WTC11 (cell line): ENCODE measurements around the gene TPST2. TPM values are rescaled to one million over a fixed set of nuclear protein-coding genes. Genes with fewer than 3 reads are reported as not detected.
A peak's percentile ranks its signal among the peaks of the same experiment; 100 is the strongest.

Experiments used
- ATAC-seq: fragments of 200-7000 bp; cut with Tn5 transposase; 2 replicates; pipeline ENCODE4 v1.10.0; 2021; ENCODE audit warnings: mild to moderate bottlenecking, moderate library complexity
- CTCF ChIA-PET: fragments of 300-600 bp; sonication (Branson Sonifier 250); formaldehyde crosslinking; loops from one replicate; lab custom pipeline; 2021; ENCODE audit warnings: antibody characterized with exemption; lab: Charles Lee
- POLR2A ChIA-PET: fragments of 350-600 bp; sonication (Branson Sonifier 250); formaldehyde crosslinking; loops from one replicate; lab custom pipeline; 2021; ENCODE audit warnings: antibody characterized with exemption; lab: Charles Lee
- DNase-seq: peaks from one replicate; pipeline ENCODE4 v3.0.0; 2021; ENCODE audit warnings: low spot score
- H3K27ac Mint-ChIP-seq: 2 replicates; pipeline ENCODE4 v1.8.0; 2021; ENCODE audit warnings: mixed read lengths
- H3K27me3 Mint-ChIP-seq: 2 replicates; pipeline ENCODE4 v1.8.0; 2021; ENCODE audit warnings: low read depth, mild to moderate bottlenecking, moderate library complexity, mixed read lengths
- H3K36me3 Mint-ChIP-seq: 2 replicates; pipeline ENCODE4 v1.8.0; 2021; ENCODE audit warnings: mixed read lengths
- H3K4me1 Mint-ChIP-seq: 2 replicates; pipeline ENCODE4 v1.8.0; 2022; ENCODE audit warnings: mixed read lengths
- H3K4me3 Mint-ChIP-seq: 2 replicates; pipeline ENCODE4 v1.8.0; 2021; ENCODE audit warnings: mild to moderate bottlenecking, moderate library complexity, mixed read lengths
- H3K9me3 Mint-ChIP-seq: 2 replicates; pipeline ENCODE4 v1.8.0; 2021; ENCODE audit warnings: mixed read lengths
- CBFB ChIP-seq: sonication (generic); formaldehyde crosslinking; IDR thresholded peaks from 2 replicates; pipeline ENCODE4 v1.8.1; 2022; ENCODE audit warnings: mild to moderate bottlenecking, low read depth, missing genetic modification reagents
- CREB1 ChIP-seq: sonication (generic); formaldehyde crosslinking; IDR thresholded peaks from 2 replicates; pipeline ENCODE4 v1.8.0; 2023; ENCODE audit warnings: mild to moderate bottlenecking, missing genetic modification reagents
- ESRRA ChIP-seq: sonication (generic); formaldehyde crosslinking; IDR thresholded peaks from 2 replicates; pipeline ENCODE4 v1.8.1; 2022; ENCODE audit warnings: mild to moderate bottlenecking, missing genetic modification reagents, borderline replicate concordance
- FOXJ3 ChIP-seq: sonication (generic); formaldehyde crosslinking; IDR thresholded peaks from 2 replicates; pipeline ENCODE4 v1.9.0; 2021; ENCODE audit warnings: missing genetic modification reagents, mild to moderate bottlenecking, borderline replicate concordance
- FOXP1 ChIP-seq: sonication (generic); formaldehyde crosslinking; IDR thresholded peaks from 2 replicates; pipeline ENCODE4 v1.8.0; 2022; ENCODE audit warnings: missing genetic modification reagents, mild to moderate bottlenecking, moderate library complexity, borderline replicate concordance
- GABPB1 ChIP-seq: sonication (generic); formaldehyde crosslinking; IDR thresholded peaks from 2 replicates; pipeline ENCODE4 v1.8.1; 2023; ENCODE audit warnings: mild to moderate bottlenecking, missing genetic modification reagents
- KAT7 ChIP-seq: sonication (generic); formaldehyde crosslinking; IDR thresholded peaks from 2 replicates; pipeline ENCODE4 v1.8.1; 2023; ENCODE audit warnings: missing genetic modification reagents, mild to moderate bottlenecking, borderline replicate concordance
- MXD4 ChIP-seq: fragments of 250-450 bp; sonication (Bioruptor Pico); IDR thresholded peaks from 2 replicates; pipeline ENCODE4 v1.8.0; 2021; ENCODE audit warnings: mild to moderate bottlenecking, moderate library complexity, borderline replicate concordance
- MYBL2 ChIP-seq: sonication (generic); formaldehyde crosslinking; IDR thresholded peaks from 2 replicates; pipeline ENCODE4 v1.8.1; 2023; ENCODE audit warnings: mild to moderate bottlenecking, moderate library complexity, missing genetic modification reagents
- NFE2L1 ChIP-seq: sonication (generic); formaldehyde crosslinking; IDR thresholded peaks from 2 replicates; pipeline ENCODE4 v1.8.1; 2023; ENCODE audit warnings: missing genetic modification reagents
- NR1H2 ChIP-seq: sonication (generic); formaldehyde crosslinking; IDR thresholded peaks from 2 replicates; pipeline ENCODE4 v1.9.0; 2021; ENCODE audit warnings: mild to moderate bottlenecking, moderate library complexity, missing genetic modification reagents
- SP1 ChIP-seq: sonication (generic); formaldehyde crosslinking; conservative IDR thresholded peaks from 2 replicates; pipeline ENCODE4 v1.8.1; 2022; ENCODE audit warnings: missing genetic modification reagents
- ZNF232 ChIP-seq: sonication (generic); formaldehyde crosslinking; IDR thresholded peaks from 2 replicates; pipeline ENCODE4 v1.8.0; 2022; ENCODE audit warnings: mild to moderate bottlenecking, missing genetic modification reagents
- ZNF416 ChIP-seq: fragments of 250-450 bp; sonication (Bioruptor Pico); IDR thresholded peaks from 2 replicates; pipeline ENCODE4 v1.9.0; 2021; ENCODE audit warnings: mild to moderate bottlenecking, inconsistent platforms
- ZNF423 ChIP-seq: fragments of 250-450 bp; sonication (Bioruptor Pico); IDR thresholded peaks from 2 replicates; pipeline ENCODE4 v2.1.2; 2022; ENCODE audit warnings: mild to moderate bottlenecking, moderate library complexity
- ZNF671 ChIP-seq: fragments of 250-450 bp; sonication (Bioruptor Pico); IDR thresholded peaks from 2 replicates; pipeline ENCODE4 v1.8.0; 2021; ENCODE audit warnings: mild to moderate bottlenecking
- total RNA-seq: library from RNA; stranded (reverse); gene quantifications from 3 replicates; pipeline ENCODE4 v1.2.3, GENCODE V29; 2021
- TF ChIP-seq, protein P1 (sequence below): sonication (generic); formaldehyde crosslinking; conservative IDR thresholded peaks from 2 replicates; pipeline ENCODE4 v1.8.1; 2023; ENCODE audit warnings: mild to moderate bottlenecking, low read depth, missing genetic modification reagents, moderate library complexity
- TF ChIP-seq, protein P2 (sequence below): sonication (generic); formaldehyde crosslinking; IDR thresholded peaks from 2 replicates; pipeline ENCODE4 v1.8.0; 2022; ENCODE audit warnings: mild to moderate bottlenecking, missing genetic modification reagents
- TF ChIP-seq, protein P3 (sequence below): sonication (generic); formaldehyde crosslinking; IDR thresholded peaks from 2 replicates; pipeline ENCODE4 v1.8.0; 2023; ENCODE audit warnings: missing genetic modification reagents, mild to moderate bottlenecking, borderline replicate concordance
- TF ChIP-seq, protein P4 (sequence below): sonication (generic); formaldehyde crosslinking; IDR thresholded peaks from 2 replicates; pipeline ENCODE4 v1.8.0; 2022; ENCODE audit warnings: mild to moderate bottlenecking, missing genetic modification reagents
- TF ChIP-seq, protein P5 (sequence below): sonication (generic); formaldehyde crosslinking; IDR thresholded peaks from 2 replicates; pipeline ENCODE4 v1.8.1; 2022; ENCODE audit warnings: low read depth, mild to moderate bottlenecking, moderate library complexity, missing genetic modification reagents, borderline replicate concordance
- TF ChIP-seq, protein P6 (sequence below): sonication (generic); formaldehyde crosslinking; IDR thresholded peaks from 2 replicates; pipeline ENCODE4 v1.8.1; 2023; ENCODE audit warnings: mild to moderate bottlenecking, moderate library complexity, missing genetic modification reagents
- TF ChIP-seq, protein P7 (sequence below): fragments of 200-600 bp; IDR thresholded peaks from 2 replicates; pipeline ENCODE4 v1.8.0; 2022; ENCODE audit warnings: antibody characterized with exemption

The TPST2 gene
- total RNA-seq, 1 experiment from 2014 or later: 84.2 TPM

DNA sequence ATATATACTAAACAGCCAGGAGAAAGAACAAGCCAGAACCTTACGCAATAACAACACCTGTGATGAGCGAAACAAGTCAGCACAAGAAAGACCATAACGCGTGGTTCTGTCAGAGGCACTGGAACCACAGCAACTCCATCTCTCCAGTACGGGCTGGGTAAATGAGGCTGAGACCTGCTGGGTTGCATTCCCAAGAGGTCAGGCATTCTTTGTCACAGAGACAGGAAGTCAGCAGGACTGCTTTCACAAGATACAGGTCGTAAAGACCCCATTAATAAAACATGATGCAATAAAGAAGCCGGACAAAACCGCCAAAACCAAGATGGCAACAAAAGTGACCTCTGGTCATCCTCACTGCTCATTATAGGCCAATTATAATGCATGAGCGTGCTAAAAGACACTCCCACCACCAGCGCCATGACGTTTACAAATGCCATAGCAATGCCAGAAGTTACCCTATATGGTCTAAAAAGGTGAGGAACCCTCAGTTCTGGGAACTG is 21.7 kb downstream of the TPST2 start (continued):
- TF ChIP-seq, protein P1, sequence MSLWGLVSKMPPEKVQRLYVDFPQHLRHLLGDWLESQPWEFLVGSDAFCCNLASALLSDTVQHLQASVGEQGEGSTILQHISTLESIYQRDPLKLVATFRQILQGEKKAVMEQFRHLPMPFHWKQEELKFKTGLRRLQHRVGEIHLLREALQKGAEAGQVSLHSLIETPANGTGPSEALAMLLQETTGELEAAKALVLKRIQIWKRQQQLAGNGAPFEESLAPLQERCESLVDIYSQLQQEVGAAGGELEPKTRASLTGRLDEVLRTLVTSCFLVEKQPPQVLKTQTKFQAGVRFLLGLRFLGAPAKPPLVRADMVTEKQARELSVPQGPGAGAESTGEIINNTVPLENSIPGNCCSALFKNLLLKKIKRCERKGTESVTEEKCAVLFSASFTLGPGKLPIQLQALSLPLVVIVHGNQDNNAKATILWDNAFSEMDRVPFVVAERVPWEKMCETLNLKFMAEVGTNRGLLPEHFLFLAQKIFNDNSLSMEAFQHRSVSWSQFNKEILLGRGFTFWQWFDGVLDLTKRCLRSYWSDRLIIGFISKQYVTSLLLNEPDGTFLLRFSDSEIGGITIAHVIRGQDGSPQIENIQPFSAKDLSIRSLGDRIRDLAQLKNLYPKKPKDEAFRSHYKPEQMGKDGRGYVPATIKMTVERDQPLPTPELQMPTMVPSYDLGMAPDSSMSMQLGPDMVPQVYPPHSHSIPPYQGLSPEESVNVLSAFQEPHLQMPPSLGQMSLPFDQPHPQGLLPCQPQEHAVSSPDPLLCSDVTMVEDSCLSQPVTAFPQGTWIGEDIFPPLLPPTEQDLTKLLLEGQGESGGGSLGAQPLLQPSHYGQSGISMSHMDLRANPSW (CRISPR knock-in tag): no peak
- no peak for TF ChIP-seq FOXJ3 (CRISPR knock-in tag)
- no peak for TF ChIP-seq MXD4 (CRISPR knock-in tag)
- no peak for TF ChIP-seq NFE2L1 (CRISPR knock-in tag)
- no peak for TF ChIP-seq MYBL2 (CRISPR knock-in tag)
- 0 out of 2 replicates have a peak, but pooled peaks have one; percentile 8 for TF ChIP-seq SP1 (CRISPR knock-in tag)
- no peak for TF ChIP-seq KAT7 (CRISPR knock-in tag)

DNA sequence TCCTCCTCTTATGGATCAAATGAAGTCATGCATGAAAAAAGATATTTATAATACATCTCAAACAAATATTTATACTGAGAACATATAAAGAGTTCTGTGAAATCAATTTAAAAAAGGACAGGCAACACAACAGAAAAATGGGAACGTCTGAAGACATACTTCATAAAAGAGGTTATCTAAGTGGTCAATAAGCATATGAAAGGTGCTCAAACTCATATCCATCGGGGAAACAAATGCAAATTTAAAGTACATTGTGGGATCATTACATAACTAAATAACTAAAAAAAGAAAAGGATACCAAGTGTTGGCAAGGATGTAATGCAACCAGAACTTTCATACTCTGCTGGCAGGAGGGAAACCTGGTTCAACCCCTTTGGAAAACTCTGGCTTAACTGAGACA is 22.3 kb downstream of the TPST2 start:
- H3K9me3 Mint-ChIP-seq: no peaks in the 10 kb centered on the region
- peak overlapping the region; percentile 98 for H3K27ac Mint-ChIP-seq
- peaks cover 86% of the 10 kb centered on the region for H3K4me1 Mint-ChIP-seq
- no peaks in the 10 kb centered on the region for H3K27me3 Mint-ChIP-seq
- H3K36me3 Mint-ChIP-seq: peaks cover 6% of the 10 kb centered on the region
- no peak for DNase-seq
- ChIA-PET POLR2A (interaction anchor here (0.5 kb wide), 1 partner anchor 24 kb away, joined by 3 read pairs; no protein-coding TSS in a partner anchor), CTCF (interaction anchor here (3.4 kb wide), 1 partner anchor 17 kb away, joined by 12 read pairs; no protein-coding TSS in a partner anchor)
- TF ChIP-seq, protein P2, sequence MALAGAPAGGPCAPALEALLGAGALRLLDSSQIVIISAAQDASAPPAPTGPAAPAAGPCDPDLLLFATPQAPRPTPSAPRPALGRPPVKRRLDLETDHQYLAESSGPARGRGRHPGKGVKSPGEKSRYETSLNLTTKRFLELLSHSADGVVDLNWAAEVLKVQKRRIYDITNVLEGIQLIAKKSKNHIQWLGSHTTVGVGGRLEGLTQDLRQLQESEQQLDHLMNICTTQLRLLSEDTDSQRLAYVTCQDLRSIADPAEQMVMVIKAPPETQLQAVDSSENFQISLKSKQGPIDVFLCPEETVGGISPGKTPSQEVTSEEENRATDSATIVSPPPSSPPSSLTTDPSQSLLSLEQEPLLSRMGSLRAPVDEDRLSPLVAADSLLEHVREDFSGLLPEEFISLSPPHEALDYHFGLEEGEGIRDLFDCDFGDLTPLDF (CRISPR knock-in tag): no peak
- TF ChIP-seq, protein P3, sequence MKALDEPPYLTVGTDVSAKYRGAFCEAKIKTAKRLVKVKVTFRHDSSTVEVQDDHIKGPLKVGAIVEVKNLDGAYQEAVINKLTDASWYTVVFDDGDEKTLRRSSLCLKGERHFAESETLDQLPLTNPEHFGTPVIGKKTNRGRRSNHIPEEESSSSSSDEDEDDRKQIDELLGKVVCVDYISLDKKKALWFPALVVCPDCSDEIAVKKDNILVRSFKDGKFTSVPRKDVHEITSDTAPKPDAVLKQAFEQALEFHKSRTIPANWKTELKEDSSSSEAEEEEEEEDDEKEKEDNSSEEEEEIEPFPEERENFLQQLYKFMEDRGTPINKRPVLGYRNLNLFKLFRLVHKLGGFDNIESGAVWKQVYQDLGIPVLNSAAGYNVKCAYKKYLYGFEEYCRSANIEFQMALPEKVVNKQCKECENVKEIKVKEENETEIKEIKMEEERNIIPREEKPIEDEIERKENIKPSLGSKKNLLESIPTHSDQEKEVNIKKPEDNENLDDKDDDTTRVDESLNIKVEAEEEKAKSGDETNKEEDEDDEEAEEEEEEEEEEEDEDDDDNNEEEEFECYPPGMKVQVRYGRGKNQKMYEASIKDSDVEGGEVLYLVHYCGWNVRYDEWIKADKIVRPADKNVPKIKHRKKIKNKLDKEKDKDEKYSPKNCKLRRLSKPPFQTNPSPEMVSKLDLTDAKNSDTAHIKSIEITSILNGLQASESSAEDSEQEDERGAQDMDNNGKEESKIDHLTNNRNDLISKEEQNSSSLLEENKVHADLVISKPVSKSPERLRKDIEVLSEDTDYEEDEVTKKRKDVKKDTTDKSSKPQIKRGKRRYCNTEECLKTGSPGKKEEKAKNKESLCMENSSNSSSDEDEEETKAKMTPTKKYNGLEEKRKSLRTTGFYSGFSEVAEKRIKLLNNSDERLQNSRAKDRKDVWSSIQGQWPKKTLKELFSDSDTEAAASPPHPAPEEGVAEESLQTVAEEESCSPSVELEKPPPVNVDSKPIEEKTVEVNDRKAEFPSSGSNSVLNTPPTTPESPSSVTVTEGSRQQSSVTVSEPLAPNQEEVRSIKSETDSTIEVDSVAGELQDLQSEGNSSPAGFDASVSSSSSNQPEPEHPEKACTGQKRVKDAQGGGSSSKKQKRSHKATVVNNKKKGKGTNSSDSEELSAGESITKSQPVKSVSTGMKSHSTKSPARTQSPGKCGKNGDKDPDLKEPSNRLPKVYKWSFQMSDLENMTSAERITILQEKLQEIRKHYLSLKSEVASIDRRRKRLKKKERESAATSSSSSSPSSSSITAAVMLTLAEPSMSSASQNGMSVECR (CRISPR knock-in tag): no peak
- no peak for TF ChIP-seq ZNF423 (CRISPR knock-in tag)
- no peak for TF ChIP-seq GABPB1 (CRISPR knock-in tag)
- TF ChIP-seq ZNF232 (CRISPR knock-in tag): no peak
- TF ChIP-seq, protein P4, sequence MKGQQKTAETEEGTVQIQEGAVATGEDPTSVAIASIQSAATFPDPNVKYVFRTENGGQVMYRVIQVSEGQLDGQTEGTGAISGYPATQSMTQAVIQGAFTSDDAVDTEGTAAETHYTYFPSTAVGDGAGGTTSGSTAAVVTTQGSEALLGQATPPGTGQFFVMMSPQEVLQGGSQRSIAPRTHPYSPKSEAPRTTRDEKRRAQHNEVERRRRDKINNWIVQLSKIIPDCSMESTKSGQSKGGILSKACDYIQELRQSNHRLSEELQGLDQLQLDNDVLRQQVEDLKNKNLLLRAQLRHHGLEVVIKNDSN (CRISPR knock-in tag): no peak
- TF ChIP-seq ZNF416: no peak
- TF ChIP-seq, protein P5, sequence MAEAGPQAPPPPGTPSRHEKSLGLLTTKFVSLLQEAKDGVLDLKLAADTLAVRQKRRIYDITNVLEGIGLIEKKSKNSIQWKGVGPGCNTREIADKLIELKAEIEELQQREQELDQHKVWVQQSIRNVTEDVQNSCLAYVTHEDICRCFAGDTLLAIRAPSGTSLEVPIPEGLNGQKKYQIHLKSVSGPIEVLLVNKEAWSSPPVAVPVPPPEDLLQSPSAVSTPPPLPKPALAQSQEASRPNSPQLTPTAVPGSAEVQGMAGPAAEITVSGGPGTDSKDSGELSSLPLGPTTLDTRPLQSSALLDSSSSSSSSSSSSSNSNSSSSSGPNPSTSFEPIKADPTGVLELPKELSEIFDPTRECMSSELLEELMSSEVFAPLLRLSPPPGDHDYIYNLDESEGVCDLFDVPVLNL: no peak
- TF ChIP-seq ESRRA: no peak
- no peak for TF ChIP-seq CREB1 (CRISPR knock-in tag)
- TF ChIP-seq, protein P6, sequence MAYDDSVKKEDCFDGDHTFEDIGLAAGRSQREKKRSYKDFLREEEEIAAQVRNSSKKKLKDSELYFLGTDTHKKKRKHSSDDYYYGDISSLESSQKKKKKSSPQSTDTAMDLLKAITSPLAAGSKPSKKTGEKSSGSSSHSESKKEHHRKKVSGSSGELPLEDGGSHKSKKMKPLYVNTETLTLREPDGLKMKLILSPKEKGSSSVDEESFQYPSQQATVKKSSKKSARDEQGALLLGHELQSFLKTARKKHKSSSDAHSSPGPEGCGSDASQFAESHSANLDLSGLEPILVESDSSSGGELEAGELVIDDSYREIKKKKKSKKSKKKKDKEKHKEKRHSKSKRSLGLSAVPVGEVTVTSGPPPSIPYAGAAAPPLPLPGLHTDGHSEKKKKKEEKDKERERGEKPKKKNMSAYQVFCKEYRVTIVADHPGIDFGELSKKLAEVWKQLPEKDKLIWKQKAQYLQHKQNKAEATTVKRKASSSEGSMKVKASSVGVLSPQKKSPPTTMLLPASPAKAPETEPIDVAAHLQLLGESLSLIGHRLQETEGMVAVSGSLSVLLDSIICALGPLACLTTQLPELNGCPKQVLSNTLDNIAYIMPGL (CRISPR knock-in tag): no peak
- TF ChIP-seq ZNF671 (CRISPR knock-in tag): no peak
- no peak for TF ChIP-seq NR1H2 (CRISPR knock-in tag)
- no peak for TF ChIP-seq FOXP1
- TF ChIP-seq, protein P7, sequence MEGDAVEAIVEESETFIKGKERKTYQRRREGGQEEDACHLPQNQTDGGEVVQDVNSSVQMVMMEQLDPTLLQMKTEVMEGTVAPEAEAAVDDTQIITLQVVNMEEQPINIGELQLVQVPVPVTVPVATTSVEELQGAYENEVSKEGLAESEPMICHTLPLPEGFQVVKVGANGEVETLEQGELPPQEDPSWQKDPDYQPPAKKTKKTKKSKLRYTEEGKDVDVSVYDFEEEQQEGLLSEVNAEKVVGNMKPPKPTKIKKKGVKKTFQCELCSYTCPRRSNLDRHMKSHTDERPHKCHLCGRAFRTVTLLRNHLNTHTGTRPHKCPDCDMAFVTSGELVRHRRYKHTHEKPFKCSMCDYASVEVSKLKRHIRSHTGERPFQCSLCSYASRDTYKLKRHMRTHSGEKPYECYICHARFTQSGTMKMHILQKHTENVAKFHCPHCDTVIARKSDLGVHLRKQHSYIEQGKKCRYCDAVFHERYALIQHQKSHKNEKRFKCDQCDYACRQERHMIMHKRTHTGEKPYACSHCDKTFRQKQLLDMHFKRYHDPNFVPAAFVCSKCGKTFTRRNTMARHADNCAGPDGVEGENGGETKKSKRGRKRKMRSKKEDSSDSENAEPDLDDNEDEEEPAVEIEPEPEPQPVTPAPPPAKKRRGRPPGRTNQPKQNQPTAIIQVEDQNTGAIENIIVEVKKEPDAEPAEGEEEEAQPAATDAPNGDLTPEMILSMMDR: no peak
- no peak for TF ChIP-seq CBFB (CRISPR knock-in tag)
- ATAC-seq: no peak
- peak overlapping the region; percentile 40 for H3K4me3 Mint-ChIP-seq
